K562 (cell line): ENCODE results near the gene DYNLT4. TPM values are rescaled to one million over a fixed set of nuclear protein-coding genes. Genes with fewer than 3 reads are reported as not detected.

Source experiments
- CBFB ChIP-seq: sonication (generic); formaldehyde crosslinking; IDR thresholded peaks from 2 replicates; pipeline ENCODE4 v1.4.0; 2020; ENCODE audit warnings: mild to moderate bottlenecking, missing genetic modification reagents
- CEBPB ChIP-seq: fragments of 450-650 bp; IDR thresholded peaks from 2 replicates; pipeline ENCODE4 v1.6.1; 2016; ENCODE audit warnings: missing genetic modification characterization, missing compliant biosample characterization
- CREM ChIP-seq: IDR thresholded peaks from 2 replicates; pipeline ENCODE4 v1.6.1; 2014; ENCODE audit warnings: antibody characterized with exemption, low read depth
- GABPB1 ChIP-seq: sonication (generic); formaldehyde crosslinking; IDR thresholded peaks from 2 replicates; pipeline ENCODE4 v1.8.0; 2022; ENCODE audit warnings: mild to moderate bottlenecking, missing genetic modification reagents
- HDAC3 ChIP-seq: fragments of 450-650 bp; IDR thresholded peaks from 2 replicates; pipeline ENCODE4 v1.6.1; 2018; ENCODE audit warnings: borderline replicate concordance, mild to moderate bottlenecking, moderate library complexity; ENCODE audit not compliant: partially characterized antibody
- HES1 ChIP-seq: fragments of 450-650 bp; IDR thresholded peaks from 2 replicates; pipeline ENCODE4 v1.6.1; 2016; ENCODE audit warnings: low read depth, mild to moderate bottlenecking, moderate library complexity
- HNRNPH1 ChIP-seq: fragments of 200-400 bp; formaldehyde crosslinking; optimal IDR thresholded peaks from 2 replicates; pipeline ENCODE3; 2017; ENCODE audit warnings: low read depth, mild to moderate bottlenecking, low read length, moderate library complexity
- HOXB6 ChIP-seq: fragments of 250-450 bp; sonication (Bioruptor Pico); IDR thresholded peaks from 2 replicates; pipeline ENCODE4 v1.5.1; 2022; ENCODE audit warnings: mild to moderate bottlenecking, borderline replicate concordance
- KLF16 ChIP-seq: IDR thresholded peaks from 2 replicates; pipeline ENCODE4 v1.6.1; 2016; ENCODE audit warnings: antibody characterized with exemption
- MGA ChIP-seq: fragments of 450-650 bp; IDR thresholded peaks from 2 replicates; pipeline ENCODE4 v1.6.1; 2016; ENCODE audit warnings: mild to moderate bottlenecking, moderate library complexity
- NFXL1 ChIP-seq: fragments of 450-650 bp; formaldehyde crosslinking; IDR thresholded peaks from 2 replicates; pipeline ENCODE4 v1.4.0; 2021; ENCODE audit warnings: mild to moderate bottlenecking
- PKNOX1 ChIP-seq: fragments of 450-650 bp; IDR thresholded peaks from 2 replicates; pipeline ENCODE4 v1.6.1; 2016
- STAT5B ChIP-seq: fragments of 250-450 bp; sonication (Bioruptor Pico); IDR thresholded peaks from 2 replicates; pipeline ENCODE4 v1.8.0; 2021; ENCODE audit warnings: mild to moderate bottlenecking, inconsistent platforms
- ZNF589 ChIP-seq: fragments of 200-800 bp; sonication (Bioruptor generic); IDR thresholded peaks from 2 replicates; pipeline ENCODE4 v1.6.1; 2016; ENCODE audit warnings: low read depth, missing genetic modification characterization, missing compliant biosample characterization
- polyA plus RNA-seq, 8 experiments: library from polyadenylated mRNA; depleted of rRNA in 4 of 8; stranded (reverse) in 5 of 8; unstranded in 3 of 8; fragments of >200 nt; fragmentation: Nextera tagmentation in 2 of 8; fragmentation: Illumina TruSeq in 1 of 8; extraction: Ambion mirVana in 2 of 8; extraction: Trizol in 1 of 8; gene quantifications; 2 replicates each; pipeline versions ENCODE4 v1.2.1 to v1.2.3, GENCODE V29; 2011 to 2014; ENCODE audit warnings: inconsistent platforms in 1 of 8, missing spikeins in 1 of 8
- total RNA-seq, 7 experiments: library from RNA; depleted of rRNA in 6 of 7; stranded (reverse); fragments of >200 nt in 6 of 7; fragmentation: Illumina TruSeq in 2 of 7; extraction: Trizol in 2 of 7; gene quantifications; 2 replicates each; pipeline versions ENCODE4 v1.2.1 to v1.2.3, GENCODE V29; 2011 to 2021; ENCODE audit warnings: low replicate concordance in 1 of 7

Gene DYNLT4
- total and polyA plus RNA-seq, 9 of the 15 experiments (the other 6 are each of a cell fraction or from before 2014, with no cell fraction given), result 0.29 to 0.73 TPM; not detected in 7

- TF ChIP-seq CBFB (CRISPR knock-in tag), result peak; percentile 100
- TF ChIP-seq CREM, result peak; percentile 100
- TF ChIP-seq GABPB1, result peak; percentile 77
- peak; percentile 53 for TF ChIP-seq HDAC3
- TF ChIP-seq KLF16, result no peak
- no peak for TF ChIP-seq CEBPB (tag)
- TF ChIP-seq STAT5B, result no peak
- peak; percentile 73 for TF ChIP-seq ZNF589 (CRISPR knock-in tag)
- peak; percentile 90 for TF ChIP-seq MGA
- peak; percentile 59 for TF ChIP-seq PKNOX1
- no peak for TF ChIP-seq NFXL1 (CRISPR knock-in tag)
- TF ChIP-seq HOXB6, result no peak
- TF ChIP-seq HES1, result no peak; the same call in 1 of the 2 replicates
- TF ChIP-seq HNRNPH1, result no peak
These were observed 31.8 kb downstream of the DYNLT4 start, which contains the start of gene RPS8 (continued) for GRCh38 chr1:44775078-44775929.
